ENCODE data around the gene DNM2. TPM values are rescaled to one million over a fixed set of nuclear protein-coding genes. Genes with fewer than 3 reads are reported as not detected.
A peak's percentile ranks its signal among the peaks of the same experiment; 100 is the strongest.

Gene DNM2
- total and polyA plus RNA-seq, 9 of the 15 experiments (the other 6 are each of a cell fraction or from before 2014, with no cell fraction given), result 2.2 to 161 (median 72.6) TPM

- TF ChIP-seq ZC3H11A (IDR thresholded peaks at IDR 0.05; ENCODE audit: low read depth, low read length), result no peak
- TF ChIP-seq PHF8 (IDR thresholded peaks at IDR 0.05; ENCODE audit: borderline replicate concordance, low read length), result no peak
- TF ChIP-seq SMARCE1 (IDR thresholded peaks at IDR 0.05), result no peak
- TF ChIP-seq, protein P1, sequence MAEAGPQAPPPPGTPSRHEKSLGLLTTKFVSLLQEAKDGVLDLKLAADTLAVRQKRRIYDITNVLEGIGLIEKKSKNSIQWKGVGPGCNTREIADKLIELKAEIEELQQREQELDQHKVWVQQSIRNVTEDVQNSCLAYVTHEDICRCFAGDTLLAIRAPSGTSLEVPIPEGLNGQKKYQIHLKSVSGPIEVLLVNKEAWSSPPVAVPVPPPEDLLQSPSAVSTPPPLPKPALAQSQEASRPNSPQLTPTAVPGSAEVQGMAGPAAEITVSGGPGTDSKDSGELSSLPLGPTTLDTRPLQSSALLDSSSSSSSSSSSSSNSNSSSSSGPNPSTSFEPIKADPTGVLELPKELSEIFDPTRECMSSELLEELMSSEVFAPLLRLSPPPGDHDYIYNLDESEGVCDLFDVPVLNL (CRISPR knock-in tag; IDR thresholded peaks at IDR 0.05; ENCODE audit: low read depth), result no peak
- no peak for TF ChIP-seq ZNF263 (CRISPR knock-in tag; IDR thresholded peaks at IDR 0.05; ENCODE audit: borderline replicate concordance)
- TF ChIP-seq ELF1 (tag; IDR thresholded peaks at IDR 0.05), result no peak
- TF ChIP-seq ZNF253 (CRISPR knock-in tag; conservative IDR thresholded peaks at IDR 0.05), result no peak
- peak; percentile 58; the same call in 1 of the 2 replicates for TF ChIP-seq STAT6 (CRISPR knock-in tag; IDR thresholded peaks at IDR 0.05)
- TF ChIP-seq MLLT1 (IDR thresholded peaks at IDR 0.05), result peak in 1 of 2 experiments; percentile 78; a peak in 2 of 4 replicates
- no peak for TF ChIP-seq ZC3H8 (IDR thresholded peaks at IDR 0.05)
- TF ChIP-seq RUNX1 (IDR thresholded peaks at IDR 0.05; ENCODE audit: low read depth), result no peak
- no peak for TF ChIP-seq MYBL2 (IDR thresholded peaks at IDR 0.05; ENCODE audit: low read depth)
- no peak for TF ChIP-seq MYBL2 (CRISPR knock-in tag; IDR thresholded peaks at IDR 0.05; ENCODE audit: borderline replicate concordance)
- TF ChIP-seq ATF3 (IDR thresholded peaks at IDR 0.05), result no peak
- TF ChIP-seq ATF3 (CRISPR knock-in tag; conservative IDR thresholded peaks at IDR 0.05), result no peak
- no peak for TF ChIP-seq RBBP5 (IDR thresholded peaks at IDR 0.05; ENCODE audit: borderline replicate concordance, insufficient read depth, low read length, poor library complexity, severe bottlenecking)
- TF ChIP-seq ZBTB7A (IDR thresholded peaks at IDR 0.05; ENCODE audit: borderline replicate concordance, control insufficient read depth, low read depth, low read length), result peak; percentile 48; the same call in 1 of the 2 replicates
- TF ChIP-seq ZNF592 (IDR thresholded peaks at IDR 0.05), result no peak
- no peak for TF ChIP-seq ZNF785 (CRISPR knock-in tag; IDR thresholded peaks at IDR 0.05)
- no peak for TF ChIP-seq CREM (IDR thresholded peaks at IDR 0.05; ENCODE audit: low read depth)
These were observed 874 bp upstream of the DNM2 start (continued) for GRCh38 chr19:10717054-10717355.
